Stimulated activated effector memory CD8-positive, alpha-beta T cell treated with anti-CD3 and anti-CD28 coated beads, Interleukin-12 subunit alpha, Interleukin-12 subunit beta, amount 100 ng/mL, for 72 hours (primary cell): ENCODE data around the gene NBPF20.
A peak's percentile ranks its signal among the peaks of the same experiment; 100 is the strongest.
"Not testable (repeated sequence)": the region's sequence is repeated elsewhere in the genome, so short reads cannot be mapped to it uniquely, and the experiment has no call there.

Experiments used
- ATAC-seq: fragments of 150-1000 bp; cut with Tn5 transposase; 2 replicates; pipeline ENCODE4 v1.10.0; 2021
- DNase-seq, 2 donors: peaks; one replicate each; pipeline ENCODE4 v3.0.0; 2021 to 2022; ENCODE audit warnings: low spot score in 2 of 2
- H3K27ac Mint-ChIP-seq: one replicate; pipeline ENCODE4 v1.8.0; 2022; ENCODE audit warnings: mild to moderate bottlenecking, mixed read lengths
- H3K36me3 Mint-ChIP-seq: one replicate; pipeline ENCODE4 v1.8.0; 2022; ENCODE audit warnings: mild to moderate bottlenecking, mixed read lengths
- H3K4me1 Mint-ChIP-seq: one replicate; pipeline ENCODE4 v1.8.0; 2022; ENCODE audit warnings: mixed read lengths
- H3K4me3 Mint-ChIP-seq: one replicate; pipeline ENCODE4 v1.8.0; 2022; ENCODE audit warnings: mild to moderate bottlenecking, mixed read lengths
- H3K9me3 Mint-ChIP-seq: one replicate; pipeline ENCODE4 v1.8.0; 2022; ENCODE audit warnings: mixed read lengths

The NBPF20 gene, protein sequence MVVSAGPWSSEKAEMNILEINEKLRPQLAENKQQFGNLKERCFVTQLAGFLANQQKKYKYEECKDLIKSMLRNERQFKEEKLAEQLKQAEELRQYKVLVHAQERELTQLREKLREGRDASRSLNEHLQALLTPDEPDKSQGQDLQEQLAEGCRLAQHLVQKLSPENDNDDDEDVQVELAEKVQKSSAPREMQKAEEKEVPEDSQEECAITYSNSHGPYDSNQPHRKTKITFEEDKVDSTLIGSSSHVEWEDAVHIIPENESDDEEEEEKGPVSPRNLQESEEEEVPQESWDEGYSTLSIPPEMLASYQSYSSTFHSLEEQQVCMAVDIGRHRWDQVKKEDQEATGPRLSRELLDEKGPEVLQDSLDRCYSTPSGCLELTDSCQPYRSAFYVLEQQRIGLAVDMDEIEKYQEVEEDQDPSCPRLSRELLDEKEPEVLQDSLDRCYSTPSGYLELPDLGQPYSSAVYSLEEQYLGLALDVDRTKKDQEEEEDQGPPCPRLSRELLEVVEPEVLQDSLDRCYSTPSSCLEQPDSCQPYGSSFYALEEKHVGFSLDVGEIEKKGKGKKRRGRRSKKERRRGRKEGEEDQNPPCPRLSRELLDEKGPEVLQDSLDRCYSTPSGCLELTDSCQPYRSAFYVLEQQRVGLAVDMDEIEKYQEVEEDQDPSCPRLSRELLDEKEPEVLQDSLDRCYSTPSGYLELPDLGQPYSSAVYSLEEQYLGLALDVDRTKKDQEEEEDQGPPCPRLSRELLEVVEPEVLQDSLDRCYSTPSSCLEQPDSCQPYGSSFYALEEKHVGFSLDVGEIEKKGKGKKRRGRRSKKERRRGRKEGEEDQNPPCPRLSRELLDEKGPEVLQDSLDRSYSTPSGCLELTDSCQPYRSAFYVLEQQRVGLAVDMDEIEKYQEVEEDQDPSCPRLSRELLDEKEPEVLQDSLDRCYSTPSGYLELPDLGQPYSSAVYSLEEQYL (N-terminal part only)

DNA sequence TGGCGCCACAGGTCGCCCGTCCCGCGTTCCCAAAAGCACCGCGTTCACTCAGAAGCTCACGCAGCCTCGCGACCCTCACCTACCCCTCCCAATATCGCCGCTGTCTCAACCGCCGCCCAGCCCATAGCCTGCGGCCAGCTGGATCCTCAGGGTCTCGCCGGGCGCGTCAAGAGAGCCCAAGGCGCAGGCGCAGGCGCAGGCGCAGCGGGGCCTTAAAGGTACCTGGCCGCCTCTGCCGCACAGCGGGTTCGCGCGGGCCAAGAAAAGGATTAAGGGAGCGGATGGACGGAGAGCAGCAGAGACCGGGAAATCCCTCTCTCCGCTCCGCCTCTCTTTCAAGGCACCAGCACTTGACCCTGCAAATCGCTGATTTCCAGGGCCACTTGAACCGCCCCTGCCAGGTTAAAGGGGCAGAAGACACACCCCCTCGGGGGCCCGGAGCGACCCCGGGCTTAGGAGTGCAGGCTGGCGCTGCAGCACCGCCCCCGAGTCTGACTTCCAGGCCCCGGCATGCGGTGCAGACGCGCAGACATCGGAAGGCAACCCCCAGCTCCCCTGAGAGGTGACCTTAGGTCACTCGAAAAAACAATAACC, at the start of gene NBPF20:
Gene NBPF20, minus strand, starts transcription at position 168 of the 594 bp plus-strand sequence. CDS start 20,331 bp downstream, outside the sequence.
- peak within 1 kb of the TSS; percentile 86 for H3K27ac Mint-ChIP-seq
- H3K36me3 Mint-ChIP-seq, result no peaks in the 10 kb centered on the region
- peak; percentile 72 to 90 for DNase-seq
- peak; percentile 98 for ATAC-seq
- peaks cover 13% of the 10 kb centered on the region for H3K9me3 Mint-ChIP-seq
- peak within 1 kb of the TSS; percentile 95 for H3K4me3 Mint-ChIP-seq
- H3K4me1 Mint-ChIP-seq, result peaks cover 13% of the 10 kb centered on the region

DNA sequence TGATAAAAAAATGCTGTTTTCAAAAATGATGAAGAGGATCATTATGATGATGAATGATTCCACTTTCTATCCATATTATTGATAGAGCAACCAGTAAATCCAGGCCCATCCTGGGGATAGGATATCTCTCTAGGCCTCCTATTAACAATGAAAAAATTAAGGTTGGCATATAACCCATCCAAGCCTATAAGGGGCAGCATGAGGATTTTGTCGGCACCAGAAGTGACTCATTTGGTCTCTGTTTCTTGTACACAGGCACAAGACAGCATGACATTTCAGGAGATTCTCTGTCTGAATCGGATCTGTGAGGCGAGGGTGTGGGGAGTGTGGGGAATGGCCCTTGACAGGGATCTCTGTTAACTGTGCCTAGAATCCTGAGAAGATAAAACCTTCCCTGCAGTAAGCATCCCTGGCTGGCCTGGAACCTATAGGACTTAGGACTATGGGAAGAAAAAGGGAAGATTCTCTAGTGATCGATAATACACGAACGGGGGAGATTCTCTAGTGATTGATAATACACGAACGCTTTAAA, 49.5 kb upstream of the NBPF20 start:
- ATAC-seq, result not testable (repeated sequence)
- H3K4me3 Mint-ChIP-seq, result peak overlapping the region; percentile 55
- peak overlapping the region; percentile 73 for H3K27ac Mint-ChIP-seq

DNA sequence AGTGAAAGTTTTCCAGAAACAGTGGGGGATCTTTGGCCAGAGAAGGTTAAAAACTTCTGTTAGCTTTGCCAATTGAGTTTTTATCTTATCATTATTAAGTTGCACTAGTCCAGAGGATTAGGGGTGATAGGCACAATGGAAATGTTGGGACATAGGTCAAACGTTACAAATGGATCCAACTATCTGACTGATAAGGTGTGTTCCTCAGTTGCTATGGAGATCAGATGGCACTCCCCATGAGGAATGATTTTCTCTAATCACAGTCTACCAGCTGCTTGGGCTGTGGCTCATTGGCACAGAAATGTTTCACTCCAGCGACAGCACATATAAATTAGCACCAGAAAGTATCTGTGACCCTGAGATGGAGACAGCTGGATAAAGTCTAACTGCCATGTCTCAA, 47.3 kb upstream of the NBPF20 start:
- not testable (repeated sequence) for H3K4me1 Mint-ChIP-seq, H3K9me3 Mint-ChIP-seq, DNase-seq, H3K27ac Mint-ChIP-seq, H3K4me3 Mint-ChIP-seq, H3K36me3 Mint-ChIP-seq, ATAC-seq

More for the DNA sequence above, 49.5 kb upstream of the NBPF20 start:
- H3K36me3 Mint-ChIP-seq, H3K4me1 Mint-ChIP-seq, DNase-seq, H3K9me3 Mint-ChIP-seq: not testable (repeated sequence)

DNA sequence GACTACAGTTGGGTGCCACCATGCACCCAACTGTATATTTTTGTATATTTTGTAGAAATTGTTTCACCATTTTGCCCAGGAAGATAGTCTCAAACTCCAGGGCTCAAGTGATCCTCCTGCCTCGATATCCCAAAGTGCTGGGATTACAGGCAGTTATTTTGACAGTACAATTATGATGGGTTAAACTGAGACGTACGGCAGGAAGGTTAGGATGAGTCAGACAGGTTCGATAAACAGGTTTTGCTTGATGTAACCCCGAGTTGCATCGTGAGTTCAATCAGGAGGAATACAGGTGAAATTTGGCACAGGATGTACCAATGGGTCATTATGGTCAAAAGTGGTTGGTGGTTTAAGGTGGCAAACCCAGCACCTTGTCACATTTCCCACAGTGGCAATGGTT, 46.0 kb upstream of the NBPF20 start:
- H3K4me3 Mint-ChIP-seq, H3K9me3 Mint-ChIP-seq, ATAC-seq, H3K27ac Mint-ChIP-seq, H3K4me1 Mint-ChIP-seq, DNase-seq, H3K36me3 Mint-ChIP-seq: not testable (repeated sequence)

DNA sequence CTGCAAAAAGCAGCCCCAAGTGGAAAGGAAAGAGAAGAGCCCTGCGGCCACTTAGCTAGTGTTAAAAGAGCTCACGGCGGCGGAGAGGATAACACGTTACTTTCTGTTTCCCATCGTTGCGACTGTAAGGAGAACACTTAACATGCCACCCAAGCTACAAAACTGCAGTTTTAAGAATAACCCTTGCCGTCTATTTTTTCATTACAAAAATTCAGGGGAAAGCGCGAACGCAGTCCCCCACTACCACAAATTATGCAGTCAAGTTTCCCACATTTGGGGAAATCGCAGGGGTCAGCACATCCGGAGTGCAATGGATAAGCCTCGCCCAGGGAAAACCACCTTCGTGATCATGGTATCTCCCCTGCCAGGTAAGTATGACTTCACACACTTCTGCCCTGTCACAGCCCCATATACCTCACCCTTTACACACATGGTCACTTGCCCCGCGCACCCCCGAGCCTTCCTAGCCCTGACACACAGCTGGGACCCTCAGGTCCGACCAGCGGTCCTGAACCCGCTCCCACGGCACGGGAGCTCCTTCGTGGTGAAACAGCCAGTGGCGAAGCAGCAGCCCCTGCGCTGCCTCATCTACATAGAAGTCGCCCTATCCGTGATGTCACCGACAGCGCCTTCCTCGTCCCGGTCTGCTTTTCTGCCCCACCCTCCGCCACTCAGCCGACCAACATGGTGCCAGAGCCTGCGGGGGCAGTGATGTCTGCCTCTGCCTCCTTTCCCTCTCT, 40.2 kb upstream of the NBPF20 start:
- DNase-seq (peak; percentile 47 to 96), ATAC-seq (peak; percentile 90)
- H3K27ac Mint-ChIP-seq, result peak overlapping the region; percentile 97
- peak overlapping the region; percentile 67 for H3K4me3 Mint-ChIP-seq
- H3K36me3 Mint-ChIP-seq, H3K9me3 Mint-ChIP-seq, H3K4me1 Mint-ChIP-seq: not testable (repeated sequence)

DNA sequence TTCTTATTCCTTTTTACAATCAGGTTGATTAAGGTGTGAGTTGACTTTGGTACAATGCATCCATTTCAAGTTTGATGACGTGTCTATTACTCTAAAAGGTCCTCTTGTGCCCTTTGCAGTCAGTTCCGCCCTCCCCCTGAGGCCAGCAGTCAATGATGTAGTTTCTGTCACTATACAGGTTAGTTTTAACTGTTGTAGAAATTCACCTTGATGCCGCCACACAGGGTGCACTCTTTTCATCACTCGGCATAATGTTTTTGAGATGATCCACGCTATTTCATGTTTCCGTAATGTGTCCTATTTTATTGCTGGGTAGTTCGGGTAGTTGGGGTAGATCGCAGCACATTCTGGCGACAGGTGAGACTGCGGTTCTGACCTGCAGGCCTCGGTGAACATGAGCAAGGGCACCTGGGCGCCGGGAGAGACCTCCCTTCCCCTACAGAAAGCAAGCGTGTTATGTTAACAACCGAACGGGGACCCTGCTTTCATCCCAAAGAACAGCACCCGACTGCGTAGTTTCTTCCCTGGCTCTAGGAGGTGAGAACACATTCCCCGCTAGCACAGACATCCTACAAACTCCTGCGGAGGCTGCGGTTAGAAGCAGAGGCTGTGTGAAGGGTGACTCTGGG, 39.4 kb upstream of the NBPF20 start:
- H3K27ac Mint-ChIP-seq, result peak overlapping the region; percentile 97
- H3K4me3 Mint-ChIP-seq, result peak overlapping the region; percentile 67

DNA sequence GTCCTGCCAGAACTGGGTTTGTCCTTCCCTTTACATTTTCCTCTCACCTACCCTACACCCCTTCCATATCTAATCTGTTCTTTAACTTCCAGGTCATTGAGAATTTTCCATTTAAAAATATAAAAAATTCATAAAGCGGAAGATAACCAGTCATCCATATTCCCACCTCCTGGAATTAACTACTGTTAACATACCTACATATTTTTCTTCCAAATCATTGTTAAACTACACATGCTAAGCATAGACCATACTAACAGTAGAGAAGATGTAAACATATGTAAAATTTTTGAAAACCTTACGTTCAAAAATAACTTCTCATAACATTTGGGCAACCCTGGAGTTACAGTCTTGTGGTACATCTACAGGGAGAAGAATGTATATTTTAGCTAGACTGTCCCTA, 38.6 kb upstream of the NBPF20 start:
- not testable (repeated sequence) for H3K4me1 Mint-ChIP-seq, ATAC-seq, H3K4me3 Mint-ChIP-seq, H3K27ac Mint-ChIP-seq, H3K36me3 Mint-ChIP-seq, H3K9me3 Mint-ChIP-seq, DNase-seq

More for the DNA sequence above, 39.4 kb upstream of the NBPF20 start:
- not testable (repeated sequence) for DNase-seq, H3K36me3 Mint-ChIP-seq, H3K9me3 Mint-ChIP-seq, H3K4me1 Mint-ChIP-seq
- peak; percentile 41 for ATAC-seq

DNA sequence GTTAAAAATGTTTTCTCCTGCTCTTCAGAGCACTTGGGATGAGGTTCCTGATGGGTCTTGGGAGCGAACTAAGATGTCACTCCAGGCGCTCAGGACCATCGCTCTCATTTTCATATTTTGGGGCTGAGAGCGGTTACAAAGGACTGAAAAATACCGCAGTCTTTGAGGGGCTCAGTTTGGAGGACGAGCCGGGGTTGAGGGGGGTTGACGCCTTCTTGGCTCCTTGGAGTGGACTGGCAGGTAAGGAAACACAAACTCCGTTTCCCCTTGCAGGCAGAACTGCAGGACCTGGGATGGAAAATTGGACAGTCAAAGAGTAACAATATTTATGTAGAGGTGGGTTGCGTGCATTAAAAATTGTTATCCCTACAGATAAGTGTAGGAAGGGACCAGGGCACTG, 35.3 kb upstream of the NBPF20 start:
- H3K4me1 Mint-ChIP-seq, DNase-seq, H3K9me3 Mint-ChIP-seq, H3K36me3 Mint-ChIP-seq, H3K4me3 Mint-ChIP-seq, H3K27ac Mint-ChIP-seq, ATAC-seq: not testable (repeated sequence)

DNA sequence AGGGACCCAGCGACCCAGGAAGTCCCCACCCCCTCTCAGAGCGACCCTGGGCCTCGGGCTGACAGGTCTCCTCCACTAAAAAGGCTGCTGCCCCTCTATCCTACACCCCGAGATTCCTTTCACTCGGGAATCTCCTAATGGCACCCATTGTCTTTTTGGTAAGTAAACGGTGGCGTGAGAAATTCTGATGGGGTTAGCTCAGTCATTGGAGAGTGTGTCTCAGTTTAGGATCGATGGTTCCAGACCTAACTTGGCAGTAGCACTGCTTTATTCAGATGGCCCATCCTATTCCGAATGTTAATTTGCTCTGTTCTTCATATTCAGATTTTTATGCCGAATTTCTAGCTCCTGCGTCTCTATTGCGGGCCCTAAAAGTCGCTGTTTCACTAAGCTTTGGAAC, 34.6 kb upstream of the NBPF20 start:
- H3K4me1 Mint-ChIP-seq, H3K9me3 Mint-ChIP-seq, H3K36me3 Mint-ChIP-seq, DNase-seq, ATAC-seq, H3K4me3 Mint-ChIP-seq, H3K27ac Mint-ChIP-seq: not testable (repeated sequence)

DNA sequence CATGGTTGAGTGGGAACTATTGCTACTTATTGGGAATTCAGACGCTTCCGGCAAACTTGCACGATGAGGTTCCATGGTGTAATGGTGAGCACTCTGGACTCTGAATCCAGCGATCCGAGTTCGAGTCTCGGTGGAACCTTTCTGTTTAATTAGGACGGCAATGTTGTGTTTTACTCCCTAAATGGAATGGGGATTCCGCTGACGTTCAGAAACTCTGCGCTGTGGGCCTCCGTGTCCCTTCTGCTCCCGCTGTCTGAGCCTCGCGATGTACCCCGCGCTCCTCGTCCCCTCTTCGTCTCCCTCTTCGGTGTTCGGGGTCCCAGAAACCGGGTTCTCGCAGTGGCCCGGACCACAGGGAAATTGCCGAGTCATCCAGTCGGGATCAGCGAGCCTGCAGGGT, 34.2 kb upstream of the NBPF20 start:
- not testable (repeated sequence) for H3K27ac Mint-ChIP-seq, H3K9me3 Mint-ChIP-seq, H3K36me3 Mint-ChIP-seq, DNase-seq, H3K4me1 Mint-ChIP-seq, ATAC-seq, H3K4me3 Mint-ChIP-seq

DNA sequence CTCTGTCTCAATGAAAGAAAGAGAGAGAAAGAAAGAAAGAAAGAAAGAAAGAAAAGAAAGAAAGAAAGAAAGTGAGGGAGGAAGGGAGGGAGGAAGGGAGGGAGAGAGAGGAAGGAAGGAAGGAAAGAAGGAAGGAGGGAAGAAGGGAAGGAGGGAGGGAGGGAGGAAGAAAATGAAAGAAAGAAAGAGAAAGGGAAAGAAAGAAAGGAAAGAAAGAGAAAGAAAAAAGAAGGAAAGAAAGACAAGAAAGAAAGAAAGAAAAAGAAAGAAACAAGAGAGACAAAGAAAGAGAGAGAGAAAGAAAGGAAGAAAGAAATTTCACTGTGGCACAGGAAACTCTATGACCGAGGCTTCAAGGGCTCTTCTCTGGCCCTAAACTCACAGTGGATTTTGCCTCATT, 33.7 kb upstream of the NBPF20 start:
- not testable (repeated sequence) for H3K36me3 Mint-ChIP-seq, DNase-seq, H3K4me1 Mint-ChIP-seq, H3K9me3 Mint-ChIP-seq, H3K27ac Mint-ChIP-seq, ATAC-seq, H3K4me3 Mint-ChIP-seq

DNA sequence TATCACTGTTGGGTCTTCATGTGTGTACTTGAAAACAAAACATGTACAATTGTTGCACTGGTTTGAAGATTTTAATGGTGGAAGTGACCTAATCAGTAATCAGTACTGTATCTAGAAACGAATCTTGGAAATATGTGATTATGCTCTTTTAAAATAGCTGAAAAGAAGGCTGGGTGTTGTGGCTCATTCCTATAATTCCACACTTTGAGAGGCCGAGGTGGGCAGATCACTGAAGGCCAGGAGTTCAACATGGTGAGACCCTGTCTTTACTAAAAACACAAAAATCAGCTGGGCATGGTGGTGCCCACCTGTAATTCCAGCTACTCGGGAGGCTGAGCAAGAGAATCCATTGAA, 29.4 kb upstream of the NBPF20 start:
- H3K4me3 Mint-ChIP-seq, DNase-seq, H3K27ac Mint-ChIP-seq, H3K4me1 Mint-ChIP-seq, H3K36me3 Mint-ChIP-seq, ATAC-seq, H3K9me3 Mint-ChIP-seq: not testable (repeated sequence)

DNA sequence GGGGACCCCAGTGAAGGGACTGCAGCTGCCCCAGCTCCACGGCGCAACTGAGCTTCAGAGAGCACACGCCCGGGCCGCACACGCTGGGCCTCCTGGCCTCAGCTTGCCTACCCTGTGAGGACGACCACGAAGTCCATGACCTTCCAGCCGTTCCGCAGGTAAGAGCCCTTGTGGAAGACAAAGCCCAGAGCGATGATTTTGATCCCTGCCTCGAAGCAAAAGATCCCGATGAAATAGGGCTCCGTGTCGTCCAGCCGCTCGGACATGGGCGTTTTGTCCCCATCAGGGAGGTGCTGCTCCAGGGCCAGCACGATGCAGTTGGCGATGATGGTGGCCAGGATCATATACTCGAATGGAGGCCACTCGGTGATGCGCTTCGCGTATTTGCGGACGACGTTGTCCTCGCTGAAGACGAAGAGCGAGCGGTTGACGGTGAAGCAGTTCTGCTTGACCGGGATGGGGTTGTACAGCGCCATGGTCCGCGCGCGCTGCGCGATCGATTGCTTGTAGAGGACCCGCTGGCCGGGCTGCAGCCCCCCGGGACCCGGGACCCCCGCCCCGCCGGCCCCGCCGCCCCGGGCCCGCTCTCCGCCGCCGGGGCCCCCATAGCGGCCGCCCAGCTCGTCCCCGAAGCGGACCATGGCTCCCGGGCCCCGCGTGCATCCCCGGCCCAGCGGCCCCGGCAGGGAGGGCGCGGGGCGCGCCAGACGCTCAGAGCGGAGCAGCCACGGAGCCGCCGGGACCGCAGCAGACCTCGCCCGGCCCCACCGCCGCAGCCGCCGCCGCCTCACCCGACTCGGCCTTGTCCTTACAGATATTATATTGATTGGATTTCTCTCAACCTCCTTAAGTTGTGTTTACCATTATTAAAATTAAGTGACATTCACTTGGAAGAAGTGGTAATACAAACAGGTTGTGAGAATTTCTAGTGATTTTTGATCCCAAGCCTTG, 28.7 kb upstream of the NBPF20 start:
- H3K4me1 Mint-ChIP-seq, H3K36me3 Mint-ChIP-seq, H3K27ac Mint-ChIP-seq: not testable (repeated sequence)

More for the DNA sequence above, 28.7 kb upstream of the NBPF20 start:
- not testable (repeated sequence) for H3K4me3 Mint-ChIP-seq, ATAC-seq, H3K9me3 Mint-ChIP-seq, DNase-seq
